HUES6 (cell line): ENCODE results near the gene CCDC40.
"Not testable (repeated sequence)": the region's sequence is repeated elsewhere in the genome, so short reads cannot be mapped to it uniquely, and the experiment has no call there.

Experiments
- H3K27ac ChIP-seq: 2 replicates; pipeline ENCODE4 v1.7.0; 2013; ENCODE audit warnings: low read depth, mild to moderate bottlenecking, low read length, inconsistent platforms
- H3K27me3 ChIP-seq: 2 replicates; pipeline ENCODE4 v1.6.1; 2013; ENCODE audit warnings: low read length; ENCODE audit not compliant: control insufficient read depth, insufficient read depth
- H3K36me3 ChIP-seq: 2 replicates; pipeline ENCODE4 v1.6.1; 2013; ENCODE audit warnings: low read length; ENCODE audit not compliant: control insufficient read depth, insufficient read depth
- H3K4me1 ChIP-seq: 2 replicates; pipeline ENCODE4 v1.6.1; 2013; ENCODE audit warnings: low read length; ENCODE audit not compliant: control insufficient read depth, insufficient read depth
- H3K4me3 ChIP-seq: 2 replicates; pipeline ENCODE4 v1.5.1; 2013; ENCODE audit warnings: low read depth, low read length
- H3K9ac ChIP-seq: one replicate; pipeline ENCODE4 v1.6.1; 2013; ENCODE audit warnings: mild to moderate bottlenecking, low read length
- H3K9me3 ChIP-seq: 2 replicates; pipeline ENCODE4 v1.6.1; 2013; ENCODE audit warnings: low read depth, low read length; ENCODE audit not compliant: control insufficient read depth, insufficient read depth

The CCDC40 gene

DNA sequence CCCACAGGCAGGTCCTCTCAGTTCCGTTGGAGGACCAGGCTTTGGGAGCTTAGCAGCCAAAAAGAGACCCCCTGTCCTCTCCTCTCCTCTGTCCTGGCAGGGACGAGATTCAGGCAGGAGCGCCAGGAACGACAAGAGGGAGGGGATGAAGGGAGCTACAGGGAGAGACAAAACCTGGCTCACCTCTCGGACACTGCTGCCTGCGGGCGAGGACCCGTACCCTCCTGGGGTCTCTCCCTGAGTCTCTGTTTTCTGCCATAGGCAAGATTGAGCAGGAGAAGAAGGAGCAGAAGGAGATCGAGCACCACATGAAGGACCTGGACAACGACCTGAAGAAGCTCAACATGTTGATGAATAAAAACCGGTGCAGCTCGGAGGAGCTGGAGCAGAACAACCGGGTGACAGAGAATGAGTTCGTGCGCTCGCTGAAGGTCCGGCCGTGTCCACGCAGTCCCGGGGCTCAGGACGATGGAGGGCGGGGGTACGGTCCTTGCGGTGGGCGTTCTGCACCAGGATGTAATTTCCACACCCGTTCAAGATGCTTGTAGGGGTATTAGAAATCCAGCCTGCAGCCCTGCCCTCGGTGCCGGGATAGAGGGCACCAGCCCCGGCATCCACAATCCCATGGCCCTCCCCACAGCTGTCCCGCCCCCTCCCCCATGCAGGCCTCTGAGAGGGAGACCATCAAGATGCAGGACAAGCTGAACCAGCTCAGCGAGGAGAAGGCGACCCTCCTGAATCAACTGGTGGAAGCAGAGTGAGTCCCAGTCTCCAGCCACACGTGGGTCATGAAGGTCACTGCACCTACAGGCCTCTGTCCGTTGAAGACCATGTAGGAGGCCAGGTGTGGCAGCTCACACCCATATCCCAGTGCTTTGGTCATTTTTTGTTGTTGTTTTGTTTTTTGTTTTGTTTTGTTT, 51.2 kb downstream of the CCDC40 start:
- Histone ChIP-seq H3K4me3 (no peak overlapping the region), H3K36me3 (no peaks in the 10 kb centered on the region)

DNA sequence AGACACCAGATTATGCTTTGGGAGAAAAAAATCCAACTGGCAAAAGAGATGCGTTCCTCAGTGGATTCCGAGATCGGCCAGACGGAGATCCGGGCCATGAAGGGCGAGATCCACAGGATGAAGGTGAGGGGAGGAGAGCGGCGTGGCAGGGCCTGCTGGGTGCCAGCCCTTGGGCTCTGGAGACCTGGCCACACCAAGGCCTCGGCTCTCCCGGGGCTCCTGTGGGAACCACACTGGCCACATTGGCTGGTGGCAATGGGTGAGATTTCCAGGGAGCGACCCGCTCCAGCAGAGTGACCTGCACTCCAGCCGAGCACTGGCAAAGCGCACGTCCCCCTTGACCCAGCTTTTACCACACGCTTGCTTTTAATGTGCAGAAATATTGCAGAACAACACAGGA, 53.3 kb downstream of the CCDC40 start:
- Histone ChIP-seq H3K36me3 (no peaks in the 10 kb centered on the region), H3K4me3 (no peak overlapping the region), H3K27ac (no peak overlapping the region), H3K27me3 (no peaks in the 10 kb centered on the region), H3K9ac (no peak overlapping the region), H3K4me1 (no peaks in the 10 kb centered on the region), H3K9me3 (no peaks in the 10 kb centered on the region)

More for the DNA sequence above, 51.2 kb downstream of the CCDC40 start:
- Histone ChIP-seq H3K4me1 (no peaks in the 10 kb centered on the region), H3K9me3 (no peaks in the 10 kb centered on the region), H3K9ac (no peak overlapping the region), H3K27ac (no peak overlapping the region), H3K27me3 (no peaks in the 10 kb centered on the region)

DNA sequence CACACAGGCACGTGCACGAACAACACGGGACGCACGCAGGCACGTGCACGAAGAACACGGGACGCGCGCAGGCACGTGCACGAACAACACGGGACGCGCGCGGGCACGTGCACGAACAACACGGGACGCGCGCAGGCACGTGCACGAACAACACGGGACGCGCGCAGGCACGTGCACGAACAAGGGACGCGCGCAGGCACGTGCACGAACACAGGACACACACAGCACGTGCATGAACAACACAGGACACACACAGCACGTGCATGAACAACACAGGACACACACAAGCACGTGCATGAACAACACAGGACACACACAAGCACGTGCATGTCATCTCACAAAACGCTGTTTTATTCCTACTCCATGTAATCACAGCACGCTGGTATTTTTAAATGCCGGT, 53.7 kb downstream of the CCDC40 start:
- H3K9me3 ChIP-seq = not testable (repeated sequence)

DNA sequence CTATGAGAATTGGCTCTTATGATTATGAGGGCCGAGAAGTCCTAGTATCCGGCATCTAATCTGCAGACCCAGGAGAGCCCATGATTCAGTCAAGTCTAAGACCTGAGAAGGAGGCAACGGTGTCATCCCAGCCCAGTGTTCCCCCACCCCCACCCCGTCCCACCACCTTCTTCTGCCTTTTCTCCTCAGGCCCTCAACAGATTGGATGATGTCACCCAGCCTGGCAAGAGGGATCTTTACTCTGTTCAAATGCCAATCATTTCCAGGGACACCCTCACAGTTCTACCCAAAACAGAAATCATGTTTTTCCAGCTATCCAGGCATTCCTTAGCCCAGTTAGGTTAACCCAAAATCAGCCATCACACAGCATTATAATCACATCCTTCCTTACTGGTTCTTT, 54.9 kb downstream of the CCDC40 start:
- Histone ChIP-seq H3K9ac (no peak overlapping the region), H3K27me3 (no peaks in the 10 kb centered on the region), H3K27ac (no peak overlapping the region), H3K4me3 (no peak overlapping the region), H3K9me3 (no peaks in the 10 kb centered on the region), H3K36me3 (no peaks in the 10 kb centered on the region), H3K4me1 (no peaks in the 10 kb centered on the region)

More for the DNA sequence above, 53.7 kb downstream of the CCDC40 start:
- not testable (repeated sequence) for H3K4me3 ChIP-seq, H3K27me3 ChIP-seq, H3K36me3 ChIP-seq, H3K4me1 ChIP-seq, H3K27ac ChIP-seq, H3K9ac ChIP-seq

DNA sequence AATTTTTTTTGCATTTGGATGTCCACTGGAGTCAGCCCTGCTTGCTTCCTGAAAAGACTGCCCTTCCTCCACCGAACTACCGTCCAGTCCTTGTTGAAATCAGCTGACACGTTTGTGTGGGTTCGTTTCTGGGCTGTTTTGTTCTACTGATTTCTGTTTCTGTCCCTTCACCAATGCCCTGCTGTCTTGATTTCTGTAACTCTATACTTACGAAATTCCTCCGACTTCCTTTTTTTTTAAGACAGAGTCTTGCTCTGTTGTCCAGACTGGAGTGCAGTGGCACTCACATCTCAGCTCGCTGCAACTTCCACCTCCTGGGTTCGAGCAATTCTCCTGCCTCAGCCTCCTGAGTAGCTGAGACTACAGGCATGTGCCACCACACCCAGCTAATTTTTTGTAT, 56.5 kb downstream of the CCDC40 start:
- H3K27ac ChIP-seq = no peak overlapping the region
- H3K4me3 ChIP-seq = no peak overlapping the region
- H3K4me1 ChIP-seq = no peaks in the 10 kb centered on the region
- H3K27me3 ChIP-seq = no peaks in the 10 kb centered on the region
- no peaks in the 10 kb centered on the region for H3K9me3 ChIP-seq
- H3K36me3 ChIP-seq = no peaks in the 10 kb centered on the region
- no peak overlapping the region for H3K9ac ChIP-seq

DNA sequence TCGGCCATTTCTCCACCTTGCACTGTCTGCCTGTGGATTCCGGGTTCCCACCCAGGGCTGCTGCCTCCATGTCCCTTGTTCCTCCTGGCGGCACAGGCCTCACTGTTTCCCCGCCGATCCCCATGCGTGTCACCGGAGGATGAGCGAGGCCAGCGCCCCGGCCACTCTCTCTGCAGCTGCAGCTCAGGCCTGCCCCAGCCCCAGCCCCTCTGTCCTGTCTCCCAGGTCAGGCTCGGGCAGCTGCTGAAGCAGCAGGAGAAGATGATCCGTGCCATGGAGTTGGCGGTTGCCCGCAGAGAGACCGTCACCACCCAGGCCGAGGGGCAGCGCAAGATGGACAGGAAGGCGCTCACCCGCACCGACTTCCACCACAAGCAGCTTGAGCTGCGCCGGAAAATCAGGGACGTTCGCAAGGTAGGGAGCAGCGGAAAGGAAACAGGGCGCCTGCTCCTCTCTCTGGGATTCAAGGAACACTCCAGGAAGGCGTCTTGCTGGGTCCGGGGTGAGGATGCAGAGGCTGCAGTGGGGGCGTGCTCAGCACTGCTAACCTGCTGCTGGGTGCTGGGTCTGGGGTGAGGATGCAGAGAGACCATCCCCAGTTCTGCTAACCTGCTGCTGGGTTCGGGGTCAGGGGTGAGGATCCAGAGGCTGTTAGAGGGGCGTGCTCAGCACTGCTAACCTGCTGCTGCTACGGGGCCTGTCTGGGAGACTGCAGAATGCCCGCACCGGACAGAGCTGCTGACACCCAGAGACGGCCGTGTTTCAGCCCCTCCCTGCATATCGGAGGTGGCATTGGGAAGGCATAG, 58.8 kb downstream of the CCDC40 start:
- no peaks in the 10 kb centered on the region for H3K9me3 ChIP-seq
- no peak overlapping the region for H3K27ac ChIP-seq
- H3K9ac ChIP-seq = no peak overlapping the region
- H3K27me3 ChIP-seq = no peaks in the 10 kb centered on the region
- no peaks in the 10 kb centered on the region for H3K36me3 ChIP-seq
- H3K4me3 ChIP-seq = no peak overlapping the region
- no peaks in the 10 kb centered on the region for H3K4me1 ChIP-seq

DNA sequence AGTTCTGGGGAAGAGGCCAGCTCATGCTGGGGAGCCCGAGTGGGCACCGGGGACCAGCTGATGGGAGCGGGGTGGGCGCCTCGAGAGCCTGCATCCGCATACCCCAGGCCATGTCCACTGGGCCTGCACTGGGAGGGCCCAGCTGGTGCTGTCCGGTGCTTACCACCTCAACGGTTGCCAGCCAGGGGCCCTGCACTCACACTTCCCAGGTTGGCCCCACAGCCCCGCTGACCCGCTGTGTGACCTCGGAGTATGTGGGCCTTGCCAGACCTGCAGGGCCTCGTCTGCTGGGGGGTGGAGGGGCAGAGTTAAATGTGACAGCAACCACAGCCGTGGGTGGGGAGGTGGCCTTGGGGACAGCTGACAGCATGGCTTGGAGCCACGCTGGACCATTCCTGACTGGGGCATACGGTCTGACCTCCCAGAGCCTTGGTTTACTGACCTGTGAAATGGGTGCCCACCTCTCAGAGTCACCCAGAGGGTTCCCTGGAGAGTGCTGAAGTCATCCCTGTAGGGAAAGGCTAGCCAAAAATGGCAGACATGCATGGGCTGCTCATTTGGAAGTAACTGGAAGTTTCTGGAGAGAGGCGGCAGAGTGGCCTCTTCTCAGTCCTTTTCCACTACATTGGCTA, 59.5 kb downstream of the CCDC40 start:
- Histone ChIP-seq H3K27me3 (no peaks in the 10 kb centered on the region), H3K36me3 (no peaks in the 10 kb centered on the region), H3K27ac (no peak overlapping the region), H3K4me3 (no peak overlapping the region), H3K9me3 (no peaks in the 10 kb centered on the region), H3K9ac (no peak overlapping the region), H3K4me1 (peaks cover 3% of the 10 kb centered on the region; the same call in 1 of the 2 replicates)

DNA sequence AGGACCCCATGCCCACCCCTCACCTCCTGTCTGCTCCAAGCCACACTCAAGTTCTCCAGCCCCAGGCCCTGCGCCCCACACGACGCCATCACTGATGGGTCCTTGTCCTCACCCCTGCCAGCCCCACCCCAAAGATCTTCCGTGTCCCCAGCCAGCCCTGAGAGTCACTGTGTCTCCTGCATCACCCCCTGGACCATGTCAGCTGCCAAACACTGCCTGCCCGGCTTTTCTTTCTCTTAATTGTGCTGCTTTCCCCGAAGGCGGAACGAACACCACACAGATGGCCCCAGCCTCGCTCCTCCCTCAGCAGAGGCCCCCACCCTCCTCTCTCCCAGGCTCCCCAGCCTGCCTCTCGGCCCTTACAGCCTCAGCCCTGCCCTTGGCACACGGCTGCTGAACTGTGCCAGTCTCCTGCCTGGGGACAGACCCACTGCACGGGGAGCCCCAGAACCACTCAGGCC, 60.1 kb downstream of the CCDC40 start:
- Histone ChIP-seq H3K4me1 (peaks cover 4% of the 10 kb centered on the region; the same call in 1 of the 2 replicates), H3K9ac (no peak overlapping the region), H3K27me3 (no peaks in the 10 kb centered on the region), H3K4me3 (no peak overlapping the region), H3K9me3 (no peaks in the 10 kb centered on the region), H3K36me3 (no peaks in the 10 kb centered on the region), H3K27ac (no peak overlapping the region)

DNA sequence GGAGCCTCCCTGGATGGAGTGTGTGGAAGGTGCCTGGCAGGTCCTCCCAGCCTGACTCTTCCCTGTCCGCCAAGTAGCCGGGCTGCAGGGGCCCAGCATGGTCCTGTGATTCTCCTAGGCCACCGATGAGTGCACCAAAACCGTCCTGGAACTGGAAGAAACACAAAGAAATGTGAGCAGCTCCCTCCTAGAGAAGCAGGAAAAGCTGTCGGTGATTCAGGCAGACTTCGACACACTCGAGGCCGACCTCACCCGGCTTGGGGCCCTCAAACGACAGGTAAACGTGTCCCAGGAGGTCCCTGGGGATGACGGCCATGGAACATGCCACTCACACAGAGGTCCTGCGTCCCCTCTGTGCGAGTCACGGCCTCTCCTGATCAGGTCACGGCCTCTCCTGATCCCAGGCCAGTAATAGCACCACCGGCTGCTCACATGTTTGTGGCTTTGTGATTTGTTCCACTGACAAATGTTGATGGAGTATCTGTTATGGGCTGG, 60.7 kb downstream of the CCDC40 start:
- no peaks in the 10 kb centered on the region for H3K27me3 ChIP-seq
- H3K4me3 ChIP-seq = no peak overlapping the region
- H3K36me3 ChIP-seq = no peaks in the 10 kb centered on the region
- no peak overlapping the region for H3K27ac ChIP-seq
- H3K4me1 ChIP-seq = peaks cover 7% of the 10 kb centered on the region
- no peak overlapping the region for H3K9ac ChIP-seq
- no peaks in the 10 kb centered on the region for H3K9me3 ChIP-seq

DNA sequence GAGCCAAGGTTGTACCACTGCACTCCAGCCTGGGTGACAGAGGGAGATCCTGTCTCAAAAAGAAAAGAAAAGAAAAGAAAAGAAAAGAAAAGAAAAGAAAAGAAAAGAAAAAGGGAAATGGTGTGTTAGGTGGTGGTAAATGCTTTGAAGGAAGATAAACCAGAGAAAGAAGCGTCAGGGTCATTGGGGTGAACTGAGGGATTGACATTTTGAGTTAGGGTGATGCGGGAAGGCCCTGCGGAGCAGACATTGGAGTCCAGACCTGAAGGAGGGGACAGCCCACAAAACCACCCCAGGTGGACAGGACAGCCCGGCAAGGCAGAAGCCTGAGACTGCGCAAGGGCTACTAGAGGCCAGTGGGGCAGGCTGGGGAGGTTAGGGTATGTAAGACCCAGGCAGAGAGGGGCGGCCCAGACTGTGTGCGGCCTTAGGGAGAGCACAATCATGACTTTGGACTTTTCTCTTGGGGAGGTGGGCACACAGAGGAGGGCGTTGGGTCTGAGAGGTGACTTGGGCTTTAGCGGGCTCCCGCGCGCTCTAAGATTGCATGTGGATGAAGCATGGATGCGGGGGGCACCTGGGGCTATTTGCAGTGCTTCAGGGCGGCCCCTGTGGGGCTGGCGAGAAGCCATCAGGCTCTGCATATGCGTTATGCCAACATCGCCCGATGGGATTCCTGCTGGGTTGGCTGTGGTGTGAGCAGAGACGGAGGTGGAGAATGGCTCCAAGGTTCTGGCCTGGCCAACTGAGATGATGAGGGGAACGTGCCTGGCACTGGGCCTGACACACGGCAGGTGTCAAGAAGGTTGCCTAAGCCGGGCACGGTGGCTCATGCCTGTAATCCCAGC, 61.6 kb downstream of the CCDC40 start:
- Histone ChIP-seq H3K9me3 (no peaks in the 10 kb centered on the region), H3K4me3 (no peak overlapping the region), H3K27ac (no peak overlapping the region), H3K36me3 (no peaks in the 10 kb centered on the region), H3K4me1 (peaks cover 15% of the 10 kb centered on the region), H3K9ac (no peak overlapping the region), H3K27me3 (no peaks in the 10 kb centered on the region)
